ENCODE results near the gene CYTH2.
A peak's percentile ranks its signal among the peaks of the same experiment; 100 is the strongest.

Gene CYTH2

GRCh38 chr19:48469289-48469881 lies at the start of gene CYTH2 (continued):
- TF ChIP-seq ZNF449 (tag by site-specific recombination; IDR thresholded peaks at IDR 0.05), result peak; percentile 97
- peak; percentile 69; the same call in 1 of the 2 replicates for TF ChIP-seq YY1 (tag by site-specific recombination; IDR thresholded peaks at IDR 0.05)
- no peak for TF ChIP-seq ZFP41 (tag by site-specific recombination; IDR thresholded peaks at IDR 0.05; ENCODE audit: borderline replicate concordance)
- TF ChIP-seq ZNF560 (tag by site-specific recombination; IDR thresholded peaks at IDR 0.05; ENCODE audit: borderline replicate concordance), result no peak
- no peak for TF ChIP-seq ZNF112 (tag by site-specific recombination; IDR thresholded peaks at IDR 0.05)
- 0 out of 2 replicates have a peak, but pooled peaks have one; percentile 55 for TF ChIP-seq ZSCAN16 (tag by site-specific recombination; IDR thresholded peaks at IDR 0.05)
- no peak for TF ChIP-seq ZNF585B (tag by site-specific recombination; IDR thresholded peaks at IDR 0.05)
- 0 out of 2 replicates have a peak, but pooled peaks have one; percentile 26 for TF ChIP-seq OVOL3 (tag by site-specific recombination; IDR thresholded peaks at IDR 0.05)
- TF ChIP-seq ZNF155 (tag by site-specific recombination; IDR thresholded peaks at IDR 0.05), result no peak
- TF ChIP-seq ZBTB11 (tag by site-specific recombination; conservative IDR thresholded peaks at IDR 0.05; ENCODE audit: low read depth), result peak; percentile 97
- no peak for TF ChIP-seq ZNF571 (tag by site-specific recombination; IDR thresholded peaks at IDR 0.05)
- TF ChIP-seq ZBTB26 (tag by site-specific recombination; optimal IDR thresholded peaks at IDR 0.05), result peak; percentile 45
- 0 out of 2 replicates have a peak, but pooled peaks have one; percentile 21 for TF ChIP-seq SCRT2 (tag by site-specific recombination; IDR thresholded peaks at IDR 0.05)
- TF ChIP-seq ZNF501 (tag by site-specific recombination; IDR thresholded peaks at IDR 0.05), result peak; percentile 81; the same call in 1 of the 2 replicates
- no peak for TF ChIP-seq SALL2 (tag by site-specific recombination; IDR thresholded peaks at IDR 0.05; ENCODE audit: borderline replicate concordance)
- no peak for TF ChIP-seq ZNF704 (tag by site-specific recombination; IDR thresholded peaks at IDR 0.05)
- TF ChIP-seq ZNF561 (tag by site-specific recombination; IDR thresholded peaks at IDR 0.05; ENCODE audit: borderline replicate concordance), result peak; percentile 94
- TF ChIP-seq GLI4 (tag by site-specific recombination; IDR thresholded peaks at IDR 0.05), result 0 out of 2 replicates have a peak, but pooled peaks have one; percentile 62
- no peak for TF ChIP-seq ZNF654 (tag by site-specific recombination; IDR thresholded peaks at IDR 0.05; ENCODE audit: low read depth)
- 0 out of 2 replicates have a peak, but pooled peaks have one; percentile 15 for TF ChIP-seq ZBTB20 (tag by site-specific recombination; IDR thresholded peaks at IDR 0.05)
- TF ChIP-seq TRIM28 (IDR thresholded peaks at IDR 0.05; ENCODE audit: borderline replicate concordance, low read length), result no peak
- TF ChIP-seq KLF7 (tag by site-specific recombination; IDR thresholded peaks at IDR 0.05; ENCODE audit: borderline replicate concordance), result peak; percentile 81; the same call in 1 of the 2 replicates
- TF ChIP-seq ZSCAN5A (tag by site-specific recombination; IDR thresholded peaks at IDR 0.05), result no peak
- peak; percentile 81 for TF ChIP-seq KLF16 (tag by site-specific recombination; IDR thresholded peaks at IDR 0.05)
- TF ChIP-seq ZBTB6 (tag by site-specific recombination; IDR thresholded peaks at IDR 0.05), result peak; percentile 51; the same call in 1 of the 2 replicates
- TF ChIP-seq ZNF335 (tag by site-specific recombination; conservative IDR thresholded peaks at IDR 0.05), result peak; percentile 87
- TF ChIP-seq ZNF792 (tag by site-specific recombination; IDR thresholded peaks at IDR 0.05), result no peak
- peak; percentile 37; the same call in 1 of the 2 replicates for TF ChIP-seq GLIS1 (tag by site-specific recombination; IDR thresholded peaks at IDR 0.05)
- 0 out of 2 replicates have a peak, but pooled peaks have one; percentile 7 for TF ChIP-seq ZIC2 (tag by site-specific recombination; IDR thresholded peaks at IDR 0.05)
- TF ChIP-seq ZNF777 (tag by site-specific recombination; IDR thresholded peaks at IDR 0.05; ENCODE audit: borderline replicate concordance), result peak; percentile 68; the same call in 1 of the 2 replicates
- no peak for TF ChIP-seq TCF7L2 (IDR thresholded peaks at IDR 0.05; ENCODE audit: borderline replicate concordance, low read depth, low read length)

Measured in HEK293 (cell line).